GM21526 (cell line): ENCODE measurements around the gene SPCS3.
"Not testable (repeated sequence)": the region's sequence is repeated elsewhere in the genome, so short reads cannot be mapped to it uniquely, and the experiment has no call there.

ENCODE experiments used
- ATAC-seq: cut with Tn5 transposase; IDR thresholded peaks from one replicate; pipeline ENCODE4 v1.9.1; 2021; ENCODE audit warnings: moderate library complexity; ENCODE audit not compliant: unreplicated experiment, low FRiP score

The SPCS3 gene

DNA sequence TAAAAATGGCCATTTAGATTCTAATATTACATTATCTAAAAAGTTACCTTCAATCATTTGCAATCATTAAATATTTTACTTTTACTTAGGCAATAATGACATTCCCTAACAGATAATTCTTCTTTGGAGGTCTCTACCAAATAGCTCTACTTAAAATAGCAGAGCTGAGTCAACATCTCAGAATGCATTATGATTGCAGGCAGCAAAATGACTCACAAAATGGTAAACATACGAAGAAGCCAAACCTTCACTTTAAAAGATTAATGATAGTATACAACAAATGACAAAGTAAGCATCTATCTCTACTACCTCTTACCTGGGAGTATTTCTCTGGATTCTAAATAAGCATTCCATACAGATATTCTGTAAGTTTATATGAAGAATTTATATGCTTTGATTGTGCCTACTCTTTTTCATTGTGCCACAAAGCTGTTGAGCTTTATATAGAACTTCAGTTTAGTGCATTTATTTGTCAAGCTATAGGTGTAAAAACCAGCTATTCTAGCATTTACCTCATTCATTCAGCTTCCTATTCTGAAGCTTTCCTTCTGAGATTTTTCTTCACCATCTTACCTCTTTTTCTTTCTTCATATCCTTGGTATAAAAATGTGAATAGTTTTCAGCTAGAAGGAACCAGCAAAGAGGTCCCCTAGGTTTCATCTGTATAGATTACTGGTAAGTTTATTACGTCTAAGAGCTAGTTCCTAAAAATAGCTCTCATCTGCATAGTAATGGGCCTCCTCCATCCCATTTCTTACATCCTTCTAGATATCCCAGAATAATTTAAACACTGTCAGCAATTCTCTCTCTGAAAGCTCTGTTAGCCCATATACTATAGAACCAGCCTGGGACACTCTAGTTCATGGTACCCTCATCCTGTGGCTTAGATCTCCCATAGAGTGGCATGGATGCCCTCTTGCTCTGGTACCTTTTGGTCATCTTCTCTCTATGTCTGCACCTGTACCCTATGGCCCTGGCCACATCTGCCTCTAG lies 17.2 kb upstream of the SPCS3 start:
- no peak for ATAC-seq

DNA sequence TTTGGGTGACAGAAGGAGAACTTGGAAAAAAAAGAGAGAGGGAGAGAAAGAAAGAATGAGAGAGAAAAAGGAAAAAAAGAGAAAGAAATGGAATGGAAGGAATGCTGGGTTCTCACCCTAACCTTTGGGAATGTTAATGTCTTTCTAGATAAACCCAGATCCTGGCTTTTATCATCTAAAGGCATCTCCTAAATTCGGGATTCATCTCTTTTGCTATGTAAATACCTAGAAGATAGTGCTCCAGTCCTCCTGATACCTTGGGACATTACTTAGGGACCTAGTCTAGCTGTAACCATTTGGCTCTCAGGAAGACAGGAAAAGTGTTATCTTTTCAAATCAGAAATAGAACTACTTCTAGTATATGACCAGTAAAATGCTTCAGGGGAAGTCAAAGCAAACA lies 15.8 kb upstream of the SPCS3 start:
- ATAC-seq: no peak

DNA sequence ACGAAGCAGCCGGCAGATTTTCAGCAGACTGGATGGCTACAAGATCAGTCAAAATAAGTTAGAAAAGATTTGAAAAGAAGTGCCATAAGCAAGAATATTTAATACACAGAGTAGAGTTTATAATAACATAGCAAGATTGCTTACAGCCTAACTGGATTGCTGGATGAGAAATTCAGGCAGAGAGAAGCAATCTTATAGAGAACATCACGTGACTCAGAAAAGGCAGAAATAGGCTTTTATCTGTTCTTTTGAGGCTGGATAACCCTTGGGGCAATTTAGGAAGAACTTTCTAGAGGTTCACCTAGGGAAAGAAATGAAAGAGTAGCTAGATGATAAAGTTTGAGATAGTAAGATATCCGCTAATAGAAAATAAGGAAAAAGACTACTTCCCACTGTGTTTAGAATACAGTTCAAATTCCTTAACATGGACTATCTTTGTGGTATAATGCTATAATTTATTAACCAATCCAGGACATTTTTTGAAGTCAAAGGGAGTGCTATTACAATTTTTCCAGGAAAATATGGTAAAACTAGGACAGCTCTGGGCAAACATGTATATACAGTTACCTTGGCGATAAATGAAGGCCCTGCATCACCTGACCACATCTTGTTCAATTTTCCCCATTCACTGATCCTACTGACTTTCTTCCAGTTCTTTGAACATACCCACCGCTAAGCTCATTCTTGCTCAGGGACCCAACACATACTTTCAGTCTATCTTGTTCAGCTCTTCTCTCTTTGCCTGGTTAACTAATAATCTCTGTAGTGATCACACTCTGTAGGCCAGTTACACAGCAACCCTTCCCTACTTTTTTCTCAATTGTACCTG lies 12.7 kb upstream of the SPCS3 start:
- no peak for ATAC-seq

DNA sequence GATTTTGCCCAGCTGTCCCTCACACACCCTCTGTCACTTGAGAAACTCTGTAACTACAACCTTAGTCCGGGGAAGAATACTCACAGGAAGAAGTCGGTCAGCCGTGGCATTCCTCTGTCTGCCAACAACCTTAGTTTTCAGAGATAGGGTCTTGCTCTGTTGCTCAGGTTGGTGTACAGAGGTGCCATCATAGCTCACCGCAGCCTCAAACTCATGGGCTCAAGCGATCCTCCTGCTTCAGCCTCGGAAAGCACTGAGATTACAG lies 12.2 kb upstream of the SPCS3 start:
- ATAC-seq: no peak

DNA sequence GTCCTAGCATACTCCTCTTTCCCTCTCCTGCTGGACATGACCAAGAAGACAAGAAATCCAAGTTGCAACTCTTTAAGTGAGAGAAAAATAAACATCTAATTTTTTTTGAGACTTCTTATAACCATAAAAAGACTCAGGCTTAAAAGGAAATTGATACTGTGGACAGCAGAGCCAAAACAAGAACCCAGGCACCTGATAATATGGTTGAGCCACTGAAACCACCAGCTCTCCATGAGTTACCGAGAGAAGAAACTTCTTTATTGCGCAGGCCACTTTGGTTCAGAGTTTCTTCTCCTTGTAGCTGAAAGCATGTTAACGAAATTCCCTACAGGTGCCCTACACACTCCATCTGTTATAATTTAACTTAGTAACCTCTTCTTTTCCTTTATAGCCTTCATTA lies 11.3 kb upstream of the SPCS3 start:
- peak; percentile 63 for ATAC-seq

DNA sequence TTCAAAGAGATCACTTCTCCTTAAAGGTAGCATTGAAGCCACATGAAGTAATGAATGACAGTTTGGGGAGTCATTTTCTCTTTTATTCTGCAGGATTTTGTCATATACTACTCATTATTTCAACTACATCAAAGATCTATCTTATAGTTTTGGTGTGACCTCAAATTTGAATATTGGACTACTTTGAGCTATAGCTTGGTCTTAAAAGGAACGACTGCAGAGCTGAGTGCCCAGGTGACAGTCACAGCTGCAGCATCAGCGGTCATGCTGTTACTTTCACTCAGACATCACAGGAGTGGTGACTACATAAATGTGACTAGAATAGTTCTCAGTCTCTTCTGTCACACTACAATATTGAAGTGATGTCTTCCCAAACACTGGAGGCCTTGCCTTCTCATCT lies 10.7 kb upstream of the SPCS3 start:
- peak; percentile 99 for ATAC-seq

DNA sequence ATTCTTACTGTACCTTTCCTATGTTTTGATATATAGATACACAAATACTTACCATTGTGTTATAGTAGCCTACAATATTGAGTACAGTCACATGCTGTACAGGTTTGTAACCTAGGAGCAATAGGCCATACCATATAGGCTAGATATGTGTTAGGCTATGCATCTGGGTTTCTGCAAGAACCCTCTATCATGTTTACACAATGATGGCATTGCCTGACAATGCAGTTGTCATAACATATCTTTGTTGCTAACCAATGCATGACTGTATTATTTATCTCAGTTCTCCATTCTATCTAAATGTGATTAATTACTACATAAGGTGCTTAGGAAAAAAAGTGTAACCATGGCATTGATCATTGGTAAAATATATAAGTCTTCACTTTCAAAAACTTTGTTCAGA lies 10.0 kb upstream of the SPCS3 start:
- ATAC-seq: no peak

DNA sequence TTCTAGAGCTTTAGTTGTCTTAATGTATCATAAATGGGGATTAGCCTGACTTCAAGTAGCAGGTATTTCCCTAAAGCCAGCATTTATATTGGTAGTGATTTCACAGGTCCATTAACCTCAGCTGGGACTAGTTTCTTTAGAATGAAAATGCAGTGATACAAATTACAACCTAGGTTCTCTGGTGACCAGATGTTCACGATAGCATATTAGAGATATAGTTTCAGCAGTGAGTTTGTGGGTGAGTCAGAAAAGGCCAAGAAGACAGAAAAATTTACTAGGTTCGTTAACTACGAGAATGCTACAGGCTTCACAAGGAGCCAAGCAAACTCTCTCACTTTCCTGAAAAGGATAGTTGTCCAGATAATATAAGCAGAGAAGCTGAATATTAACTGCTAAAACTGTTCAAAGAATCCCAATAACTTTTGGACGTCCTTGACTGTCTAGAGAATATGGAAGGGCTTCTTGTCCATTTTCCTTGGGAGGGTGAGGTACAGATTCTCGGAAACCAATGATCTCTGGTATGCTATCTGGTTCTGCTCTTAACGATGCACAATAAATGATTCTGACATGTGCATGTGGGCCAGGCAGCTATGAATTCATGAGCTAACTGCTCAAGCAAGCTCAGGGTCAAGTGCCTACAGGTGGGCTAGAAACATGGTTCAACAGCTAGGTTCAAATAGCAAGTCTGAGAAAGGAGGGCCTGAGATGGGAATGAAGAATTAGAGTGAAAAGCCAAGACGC lies 6.0 kb upstream of the SPCS3 start:
- ATAC-seq: no peak

DNA sequence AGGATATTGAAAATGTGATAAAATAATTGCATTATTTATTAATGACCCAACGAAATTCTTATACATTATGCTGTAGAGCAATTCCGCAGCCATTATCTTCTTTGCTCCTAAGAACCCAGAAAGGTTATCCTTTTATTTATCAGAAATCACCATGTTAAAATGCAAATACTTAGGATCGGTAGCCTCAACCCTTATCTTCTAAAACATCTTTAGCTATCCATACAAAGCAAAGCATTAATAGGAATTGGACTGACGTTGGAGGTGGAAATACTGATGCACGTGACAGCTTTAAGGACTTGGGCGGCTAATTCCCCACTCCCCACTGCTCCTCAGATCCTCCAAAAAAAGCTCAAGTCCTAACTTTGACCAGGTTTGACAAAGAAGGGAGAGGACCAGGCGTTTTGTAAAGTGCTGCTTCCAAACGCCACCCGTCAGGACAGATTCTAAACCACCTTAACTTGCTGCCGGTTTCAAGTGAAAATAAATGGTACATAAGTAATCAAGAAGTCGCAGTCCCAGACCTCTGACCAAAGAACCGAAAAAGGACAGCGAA lies 539 bp upstream of the SPCS3 start:
- no peak for ATAC-seq

DNA sequence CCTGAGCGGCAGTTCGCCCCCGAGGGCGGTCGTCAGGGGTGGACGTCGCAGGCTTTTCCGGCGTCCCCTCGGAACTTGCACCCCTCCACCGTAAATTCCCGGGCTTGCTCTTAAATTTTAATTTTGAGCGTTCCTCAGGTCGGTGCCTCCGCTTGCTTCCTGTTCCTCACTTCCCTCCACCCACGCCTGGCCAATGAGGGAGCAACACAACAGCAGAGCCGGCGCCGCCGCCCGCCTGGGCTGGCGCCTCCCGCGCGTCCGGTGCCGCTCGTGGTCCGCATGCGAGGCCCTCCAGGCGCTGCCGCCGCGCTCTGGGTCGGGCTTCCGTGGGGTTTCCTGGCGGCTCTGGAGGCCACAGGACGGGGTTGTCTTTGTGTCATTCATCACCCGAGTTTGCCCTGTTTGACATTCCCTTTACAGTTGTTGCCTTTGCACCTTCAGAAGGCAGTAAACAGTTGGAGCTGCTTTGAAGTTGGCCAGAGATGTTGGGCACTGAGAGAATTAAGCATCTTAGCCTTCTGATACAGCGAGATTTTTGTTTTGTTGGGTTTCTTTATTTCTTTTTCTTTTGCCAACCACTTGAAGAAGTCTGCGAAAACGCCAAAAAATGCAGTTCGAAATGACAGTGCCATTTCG lies 692 bp downstream of the SPCS3 start:
- peak; percentile 81 for ATAC-seq

DNA sequence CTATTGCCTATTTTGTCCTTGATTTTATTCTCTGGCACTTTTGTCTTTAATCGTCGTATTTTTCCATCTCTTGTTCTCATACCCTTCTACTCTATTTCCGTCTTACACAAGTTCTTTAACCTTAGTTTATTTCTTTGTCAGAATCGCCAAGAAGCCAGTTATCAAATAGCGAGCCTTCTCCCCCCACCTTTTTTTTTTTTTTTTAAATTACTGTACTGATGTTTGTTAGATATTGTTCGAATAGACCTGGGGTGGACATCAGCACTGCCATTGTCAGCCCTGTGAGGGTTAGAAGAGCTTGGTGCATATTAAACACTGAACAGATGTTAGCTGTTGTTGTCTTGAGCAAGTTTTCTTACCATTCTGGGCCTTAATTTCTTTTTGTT lies 1.2 kb downstream of the SPCS3 start:
- ATAC-seq: no peak

DNA sequence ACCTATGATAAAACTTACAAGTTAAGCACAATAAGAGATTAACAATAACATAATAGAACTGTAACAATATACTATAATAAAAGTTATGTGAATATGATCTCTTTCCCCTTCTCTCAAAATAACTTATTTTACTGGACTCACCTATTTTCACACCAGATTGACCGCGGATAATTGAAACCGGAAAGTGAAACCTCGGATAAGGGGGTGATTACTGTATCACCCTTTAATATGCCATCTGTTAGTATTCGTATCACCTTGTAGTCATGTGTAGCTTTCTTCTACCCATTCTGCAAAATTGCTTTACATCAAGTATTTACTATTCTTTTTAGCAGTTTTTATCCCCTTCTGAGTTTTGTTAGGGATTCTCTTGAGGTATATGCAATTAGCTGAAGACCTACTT lies 1.8 kb downstream of the SPCS3 start:
- no peak for ATAC-seq

DNA sequence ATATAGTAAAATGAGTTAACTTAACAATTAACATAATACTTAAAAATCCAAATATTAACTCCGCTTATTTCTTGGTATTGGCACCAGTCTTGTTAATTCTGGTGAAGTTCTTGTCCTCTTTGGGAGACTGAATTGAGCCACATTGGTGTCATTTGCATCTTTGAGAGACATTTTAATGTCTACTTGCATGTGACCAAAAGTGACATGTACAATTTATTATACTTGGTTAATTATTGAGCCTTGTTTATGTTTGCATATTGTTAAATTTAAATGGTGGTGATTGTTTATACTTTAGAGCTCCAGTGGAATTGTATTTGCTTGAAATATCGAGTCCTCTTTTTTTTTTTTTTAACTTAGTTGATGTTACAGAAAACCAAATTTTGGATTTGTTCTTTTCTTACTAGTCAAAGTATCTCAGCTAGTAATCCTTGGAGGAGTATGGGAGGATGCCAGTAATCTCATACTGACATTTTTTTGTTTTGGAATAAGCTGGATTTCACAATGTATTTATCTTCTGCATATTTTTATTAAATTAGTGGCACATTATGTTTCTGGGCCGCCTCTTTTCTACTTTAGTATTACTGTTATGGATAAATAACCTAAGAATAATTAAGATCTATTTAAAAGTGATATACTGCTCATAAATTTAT lies 3.9 kb downstream of the SPCS3 start:
- ATAC-seq: no peak

DNA sequence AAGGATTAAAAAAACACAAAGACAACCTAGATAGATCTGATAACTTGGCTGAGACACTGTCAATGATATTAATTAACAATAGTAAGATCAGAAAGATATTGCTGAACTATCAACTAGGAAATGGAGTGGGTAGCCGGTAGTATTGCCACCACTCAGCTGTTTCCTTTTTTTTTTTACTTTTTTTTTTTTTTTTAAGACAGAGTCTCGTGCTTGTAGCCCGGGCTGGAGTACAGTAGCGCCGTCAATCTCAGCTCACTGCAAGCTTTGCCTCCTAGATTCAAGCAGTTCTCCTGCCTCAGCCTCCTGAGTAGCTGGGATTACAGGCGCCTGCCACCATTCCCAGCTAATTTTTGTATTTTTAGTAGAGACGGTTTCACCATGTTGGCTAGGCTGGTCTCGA lies 5.1 kb downstream of the SPCS3 start:
- ATAC-seq: not testable (repeated sequence)

DNA sequence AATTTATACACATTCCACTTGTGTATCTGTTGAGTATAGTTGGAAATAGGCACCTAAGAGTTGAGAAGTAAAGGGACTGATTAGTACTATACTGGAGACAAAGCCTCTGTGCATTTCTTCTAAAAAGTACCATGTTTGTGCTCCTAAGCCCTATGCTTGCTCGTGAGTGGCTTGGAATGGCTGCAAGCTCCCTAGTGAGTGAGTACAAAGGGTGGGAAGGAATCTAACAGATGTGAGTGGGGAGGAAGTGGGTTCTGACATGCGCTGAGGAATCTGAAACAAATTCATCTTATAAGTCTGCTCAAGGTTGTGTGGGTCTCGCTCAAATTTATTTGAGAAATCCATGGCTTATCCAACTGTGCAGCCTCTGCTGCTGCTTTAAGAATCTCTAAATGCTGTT lies 13.3 kb downstream of the SPCS3 start:
- ATAC-seq: no peak

DNA sequence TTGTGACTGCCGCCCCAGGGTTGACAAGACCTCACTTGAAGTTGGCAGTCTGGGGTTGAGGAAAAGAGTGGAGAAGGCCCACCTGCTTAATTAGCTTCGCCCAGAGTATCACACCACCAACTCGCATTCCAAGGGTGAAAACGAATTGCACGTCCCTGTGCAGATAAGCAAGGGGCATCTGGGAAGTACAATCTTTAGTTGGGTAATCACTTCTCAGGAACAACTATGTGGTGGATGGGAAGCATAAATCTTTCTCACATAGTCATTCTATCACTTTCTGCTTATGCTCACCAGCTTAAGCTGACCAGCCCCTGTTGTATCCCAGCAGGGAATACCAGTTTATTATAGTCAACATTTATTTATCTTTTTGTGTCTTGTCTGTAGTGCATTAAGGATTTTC lies 14.3 kb downstream of the SPCS3 start:
- no peak for ATAC-seq

DNA sequence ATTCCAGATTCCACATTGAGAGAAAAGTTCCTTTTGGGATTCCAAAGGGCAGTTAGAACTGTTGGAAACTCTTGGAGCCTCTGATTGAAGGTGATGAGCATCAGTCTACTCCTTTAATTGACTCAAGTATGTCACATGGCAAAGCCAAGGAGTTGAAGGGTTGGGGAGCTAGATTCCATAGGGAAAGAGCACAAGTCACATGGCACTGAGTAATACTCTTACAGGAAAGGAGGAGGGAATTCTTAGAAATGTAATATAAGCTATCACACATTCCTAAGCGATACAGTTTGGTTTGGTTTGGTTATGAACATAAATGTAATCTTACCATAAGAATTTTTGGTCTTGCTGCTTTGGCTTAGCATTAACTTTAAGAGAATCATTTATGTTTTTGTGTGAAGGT lies 15.7 kb downstream of the SPCS3 start:
- ATAC-seq: no peak

DNA sequence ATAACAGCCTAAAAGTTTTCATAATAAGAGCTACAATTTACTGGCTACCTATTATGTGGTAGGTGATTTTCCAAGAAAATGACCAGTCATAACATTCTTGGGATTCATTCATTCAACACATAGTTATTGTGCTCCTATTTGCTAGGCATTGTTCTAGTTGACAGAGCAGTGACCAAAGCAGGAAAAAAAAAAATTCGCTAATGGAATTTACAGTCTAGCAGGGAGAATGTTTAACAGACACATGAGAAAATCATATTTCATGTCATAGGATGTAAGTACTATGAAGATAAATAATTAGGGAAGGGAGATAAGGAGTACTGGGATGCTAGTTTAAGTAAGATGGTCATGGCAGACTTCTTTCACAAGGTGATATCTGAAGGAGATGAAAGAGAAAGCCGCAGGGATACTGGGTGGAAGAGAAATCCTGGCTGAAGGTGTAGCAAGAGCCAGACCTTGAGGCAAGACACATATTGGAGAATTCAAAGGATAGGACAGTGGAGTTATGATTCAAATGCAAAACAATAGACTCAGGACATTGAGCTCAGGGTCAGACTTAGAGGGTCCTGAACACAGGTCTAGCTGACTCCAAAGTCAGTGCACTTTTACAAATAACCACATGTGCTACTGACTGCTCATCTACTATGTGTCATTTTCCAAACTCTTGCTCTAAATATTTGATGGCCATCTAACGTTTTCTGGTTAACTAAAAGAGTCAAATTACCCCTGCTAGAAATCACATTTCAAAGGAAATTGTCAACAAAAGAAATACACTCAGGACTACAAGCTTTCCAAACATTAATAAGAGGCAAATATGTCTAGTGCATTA lies 20.4 kb downstream of the SPCS3 start:
- no peak for ATAC-seq
